Epithelial cell of proximal tubule (primary cell): ENCODE results near the gene GAS2L1. TPM values are rescaled to one million over a fixed set of nuclear protein-coding genes. Genes with fewer than 3 reads are reported as not detected.

ENCODE experiments used
- DNase-seq: peaks from one replicate; pipeline ENCODE4 v3.0.0-alpha.2; 2011; ENCODE audit warnings: low read depth
- H3K4me3 ChIP-seq: 2 replicates; pipeline ENCODE4 v1.5.1; 2011; ENCODE audit warnings: low read depth, mild to moderate bottlenecking, low read length
- CTCF ChIP-seq: conservative IDR thresholded peaks from 2 replicates; pipeline ENCODE4 v1.5.1; 2012; ENCODE audit warnings: low read depth, mild to moderate bottlenecking, low read length
- total RNA-seq: library from RNA; depleted of rRNA; stranded (reverse); fragments of >200 nt; gene quantifications from 2 replicates; pipeline ENCODE4 v1.2.3, GENCODE V29; 2015

GAS2L1 gene
- total RNA-seq, 1 donor from 2014 or later: 31.4 TPM

- no peak for TF ChIP-seq CTCF
- no peak overlapping the region for H3K4me3 ChIP-seq
- DNase-seq: no peak
These were observed 25.3 kb downstream of the GAS2L1 start for GRCh38 chr22:29331658-29332300.

GRCh38 chr22:29332886-29333496, 26.5 kb downstream of the GAS2L1 start:
- TF ChIP-seq CTCF: no peak
- no peak overlapping the region for H3K4me3 ChIP-seq
- DNase-seq: no peak

- DNase-seq: no peak
- no peak for TF ChIP-seq CTCF
- H3K4me3 ChIP-seq: no peak overlapping the region
These were observed 27.7 kb downstream of the GAS2L1 start for GRCh38 chr22:29334148-29334547.

GRCh38 chr22:29334696-29335344, 28.4 kb downstream of the GAS2L1 start:
- TF ChIP-seq CTCF: no peak
- DNase-seq: no peak
- H3K4me3 ChIP-seq: no peak overlapping the region

GRCh38 chr22:29335656-29336055, 29.2 kb downstream of the GAS2L1 start:
- TF ChIP-seq CTCF: no peak

GRCh38 chr22:29336751-29337490, 30.5 kb downstream of the GAS2L1 start:
- no peak for TF ChIP-seq CTCF
- no peak for DNase-seq
- no peak overlapping the region for H3K4me3 ChIP-seq

More at GRCh38 chr22:29335656-29336055, 29.2 kb downstream of the GAS2L1 start:
- H3K4me3 ChIP-seq: no peak overlapping the region
- no peak for DNase-seq
